CD14-positive monocyte (primary cell): ENCODE results near the gene MATCAP1. TPM values are rescaled to one million over a fixed set of nuclear protein-coding genes. Genes with fewer than 3 reads are reported as not detected.
A peak's percentile ranks its signal among the peaks of the same experiment; 100 is the strongest.

ENCODE experiments used
- DNase-seq, 3 donors: peaks; one replicate each; pipeline ENCODE4 v3.0.0-alpha.2; 2011 to 2022
- H2AFZ ChIP-seq: 2 replicates; pipeline ENCODE4 v1.6.0; 2012; ENCODE audit warnings: mild to moderate bottlenecking, low read depth, low read length, inconsistent platforms; ENCODE audit not compliant: insufficient read depth, poor library complexity, severe bottlenecking
- H3K27ac ChIP-seq, 2 donors: 1 replicate in 1 of 2; 2 replicates in 1 of 2; pipeline ENCODE4 v1.5.1; 2012 to 2013; ENCODE audit warnings: low read length in 2 of 2, control low read depth in 1 of 2, inconsistent platforms in 1 of 2, low read depth in 1 of 2, mild to moderate bottlenecking in 1 of 2
- H3K27me3 ChIP-seq, 2 donors: one replicate each; pipeline versions ENCODE4 v1.6.0 to v1.6.1; 2011 to 2013; ENCODE audit warnings: low read length in 2 of 2; ENCODE audit not compliant: control insufficient read depth in 2 of 2, insufficient read depth in 2 of 2
- H3K36me3 ChIP-seq, 2 donors: replicated peaks in 1 of 2; 1 replicate in 1 of 2; 2 replicates in 1 of 2; pipeline versions ENCODE4 v1.5.1 to v1.6.1; 2012 to 2013; ENCODE audit warnings: low read length in 2 of 2, control low read depth in 1 of 2, inconsistent platforms in 1 of 2, mild to moderate bottlenecking in 1 of 2; ENCODE audit not compliant: insufficient read depth in 2 of 2, control insufficient read depth in 1 of 2
- H3K4me1 ChIP-seq, 2 donors: 1 replicate in 1 of 2; 2 replicates in 1 of 2; pipeline versions ENCODE4 v1.5.1 to v1.6.1; 2012 to 2013; ENCODE audit warnings: low read length in 2 of 2, control low read depth in 1 of 2, inconsistent platforms in 1 of 2, mild to moderate bottlenecking in 1 of 2, moderate library complexity in 1 of 2; ENCODE audit not compliant: insufficient read depth in 2 of 2, control insufficient read depth in 1 of 2
- H3K4me2 ChIP-seq: replicated peaks from 2 replicates; pipeline ENCODE3; 2012; ENCODE audit warnings: low read length, moderate library complexity, mild to moderate bottlenecking; ENCODE audit not compliant: poor library complexity, severe bottlenecking; ENCODE audit errors: extremely low read depth
- H3K4me3 ChIP-seq, 3 experiments: fragments of 200-600 bp in 1 of 3; sonication (generic) in 1 of 3; replicated peaks in 1 of 3; 1 replicate in 2 of 3; 2 replicates in 1 of 3; pipeline ENCODE4 v1.5.1; 2011 to 2013; ENCODE audit warnings: low read length in 3 of 3, mild to moderate bottlenecking in 3 of 3, control low read depth in 2 of 3, low read depth in 2 of 3, inconsistent platforms in 1 of 3, moderate library complexity in 1 of 3
- H3K79me2 ChIP-seq: 2 replicates; pipeline ENCODE4 v1.6.0; 2012; ENCODE audit warnings: mild to moderate bottlenecking, control low read depth, inconsistent platforms, low read length, moderate library complexity; ENCODE audit not compliant: insufficient read depth
- H3K9ac ChIP-seq: 2 replicates; pipeline ENCODE4 v1.6.0; 2017; ENCODE audit warnings: low read length, mild to moderate bottlenecking; ENCODE audit not compliant: insufficient read depth, poor library complexity, severe bottlenecking
- H3K9me3 ChIP-seq, 2 donors: replicated peaks in 1 of 2; 1 replicate in 1 of 2; 2 replicates in 1 of 2; pipeline versions ENCODE4 v1.5.1 to v1.6.1; 2012 to 2013; ENCODE audit warnings: low read length in 2 of 2, control low read depth in 1 of 2; ENCODE audit not compliant: control insufficient read depth in 1 of 2, insufficient read depth in 1 of 2
- H4K20me1 ChIP-seq: 2 replicates; pipeline ENCODE4 v1.6.0; 2012; ENCODE audit warnings: mild to moderate bottlenecking, low read length, control low read depth, moderate library complexity; ENCODE audit not compliant: insufficient read depth
- H3K27ac Mint-ChIP-seq, 7 donors: one replicate each; pipeline ENCODE4 v1.8.0; 2020; ENCODE audit warnings: mild to moderate bottlenecking in 7 of 7, mixed read lengths in 7 of 7, moderate library complexity in 6 of 7, inconsistent platforms in 2 of 7
- H3K27me3 Mint-ChIP-seq, 3 donors: one replicate each; pipeline ENCODE4 v1.8.0; 2021 to 2022; ENCODE audit warnings: low read depth in 3 of 3, mild to moderate bottlenecking in 3 of 3, mixed read lengths in 3 of 3, moderate library complexity in 3 of 3, inconsistent platforms in 1 of 3
- H3K36me3 Mint-ChIP-seq, 2 donors: one replicate each; pipeline ENCODE4 v1.8.0; 2020; ENCODE audit warnings: mixed read lengths in 2 of 2, inconsistent platforms in 1 of 2, mild to moderate bottlenecking in 1 of 2
- H3K4me1 Mint-ChIP-seq: one replicate; pipeline ENCODE4 v1.8.0; 2020; ENCODE audit warnings: mild to moderate bottlenecking, mixed read lengths
- H3K4me3 Mint-ChIP-seq, 2 donors: one replicate each; pipeline ENCODE4 v1.8.0; 2020; ENCODE audit warnings: mild to moderate bottlenecking in 2 of 2, mixed read lengths in 2 of 2, moderate library complexity in 1 of 2
- H3K9me3 Mint-ChIP-seq, 7 donors: one replicate each; pipeline ENCODE4 v1.8.0; 2020 to 2022; ENCODE audit warnings: mixed read lengths in 7 of 7, mild to moderate bottlenecking in 6 of 7, moderate library complexity in 6 of 7, inconsistent platforms in 2 of 7
- CTCF ChIP-seq: fragments of 200-600 bp; IDR thresholded peaks from one replicate; pipeline ENCODE4 v1.8.0; 2022; ENCODE audit warnings: antibody characterized with exemption, mild to moderate bottlenecking
- WGBS: methylation state at CpG from one replicate; pipeline ENCODE4 v1.1.5; 2013; ENCODE audit warnings: missing lambda C conversion rate; ENCODE audit not compliant: insufficient coverage; 5-methylcytosine and 5-hydroxymethylcytosine counted together
- intact Hi-C, 2 donors: fragments of 100-400 bp; cut with micrococcal nuclease; formaldehyde crosslinking; loops; one replicate each; pipeline versions ENCODE4 v1.15.0 to v1.15.1; 2023
- polyA plus RNA-seq, 3 donors: library from polyadenylated mRNA; depleted of rRNA in 1 of 3; unstranded in 2 of 3; stranded (reverse) in 1 of 3; fragments of 300-500 nt in 2 of 3; fragments of >200 nt in 1 of 3; fragmentation: Illumina TruSeq in 2 of 3; gene quantifications; 1 replicate in 2 of 3; 2 replicates in 1 of 3; pipeline ENCODE4 v1.2.3, GENCODE V29; 2012 to 2021

MATCAP1 gene
- polyA plus RNA-seq, 3 donors, result 0.58 to 43.3 (median 0.99) TPM

- H3K9me3 ChIP-seq, result no peaks in the 10 kb centered on the region
- peaks cover 38 to 43% of the 10 kb centered on the region in 2 donors for H3K4me1 ChIP-seq
- H3K36me3 ChIP-seq, result no peaks in the 10 kb centered on the region
- H3K9ac ChIP-seq, result no peak overlapping the region
- peak; percentile 39 for TF ChIP-seq CTCF
- H3K79me2 ChIP-seq, result peaks cover 8% of the 10 kb centered on the region
- peaks cover 7 to 29% (median 18%) of the 10 kb centered on the region in 3 donors for H3K27me3 Mint-ChIP-seq
- intact Hi-C loops, result no loop called here
- peaks cover 15% of the 10 kb centered on the region for H3K4me1 Mint-ChIP-seq
- no peak overlapping the region for H3K27ac ChIP-seq
- H3K36me3 Mint-ChIP-seq, result peaks cover 2% of the 10 kb centered on the region in 2 donors
- DNase-seq, result no peak
- H2AFZ ChIP-seq, result peak overlapping the region; percentile 74
- 0% methylated on average over 3 of the region's 12 CpGs for WGBS
- H3K27me3 ChIP-seq, result peaks cover 0 to 8% of the 10 kb centered on the region in 2 donors
- peak overlapping the region in 2 of 7 donors; percentile 1 to 27 for H3K27ac Mint-ChIP-seq
- peak overlapping the region in 1 of 2 donors; percentile 88 for H3K4me3 Mint-ChIP-seq
- H4K20me1 ChIP-seq, result no peaks in the 10 kb centered on the region
- H3K9me3 Mint-ChIP-seq, result peaks cover 0 to 4% (median 2%) of the 10 kb centered on the region in 7 donors
- H3K4me2 ChIP-seq, result peak overlapping the region; percentile 92
- H3K4me3 ChIP-seq, result peak overlapping the region; percentile 13 to 95 (median 13)
These were observed 1.9 kb upstream of the MATCAP1 start for GRCh38 chr16:67185651-67186134.

- WGBS, result 19% methylated on average over 41 of the region's 43 CpGs
- Mint-ChIP-seq H3K4me3 (peak overlapping the region in 1 of 2 donors; percentile 88), H3K9me3 (peaks cover 0 to 4% (median 2%) of the 10 kb centered on the region in 7 donors), H3K27ac (peak overlapping the region in 4 of 7 donors; percentile 27 to 82 (median 51)), H3K27me3 (peaks cover 7 to 29% (median 18%) of the 10 kb centered on the region in 3 donors), H3K4me1 (peaks cover 15% of the 10 kb centered on the region), H3K36me3 (peaks cover 2% of the 10 kb centered on the region in 2 donors)
- H3K9me3 ChIP-seq, result no peaks in the 10 kb centered on the region
- peak overlapping the region; percentile 92 for H3K4me2 ChIP-seq
- intact Hi-C loops, result no loop called here
- H3K9ac ChIP-seq, result no peak overlapping the region
- peaks cover 8% of the 10 kb centered on the region for H3K79me2 ChIP-seq
- H4K20me1 ChIP-seq, result no peaks in the 10 kb centered on the region
- peaks cover 38 to 43% of the 10 kb centered on the region in 2 donors for H3K4me1 ChIP-seq
- no peak overlapping the region for H3K27ac ChIP-seq
- DNase-seq, result peak; percentile 80 to 82 (median 82)
- no peaks in the 10 kb centered on the region for H3K36me3 ChIP-seq
- H3K4me3 ChIP-seq, result peak overlapping the region; percentile 13 to 95 (median 13)
- peaks cover 0 to 8% of the 10 kb centered on the region in 2 donors for H3K27me3 ChIP-seq
- TF ChIP-seq CTCF, result peak; percentile 87
- peak overlapping the region; percentile 74 for H2AFZ ChIP-seq
These were observed 1.4 kb upstream of the MATCAP1 start for GRCh38 chr16:67184995-67185650.
